IMR-90 (cell line): ENCODE data around the gene TTI1. TPM values are rescaled to one million over a fixed set of nuclear protein-coding genes. Genes with fewer than 3 reads are reported as not detected.

ENCODE experiments used
- ATAC-seq: fragments of 200-7000 bp; cut with Tn5 transposase; 2 replicates; pipeline ENCODE4 v1.9.1; 2020; ENCODE audit warnings: low read depth, mild to moderate bottlenecking, moderate library complexity
- BruUV-seq: library from RNA; stranded (reverse); fragments of 400-500 nt; replicated peaks from 2 replicates; lab custom pipeline; 2021; lab: Mats Ljungman, UMichigan
- CTCF ChIA-PET: fragments of 300-600 bp; formaldehyde crosslinking; extraction: SDS; loops from one replicate; lab custom pipeline; 2021; ENCODE audit warnings: antibody characterized with exemption; lab: Yijun Ruan, JAX
- POLR2A ChIA-PET: fragments of 300-600 bp; sonication (Branson Sonifier 250); formaldehyde crosslinking; loops from one replicate; lab custom pipeline; 2022; ENCODE audit warnings: antibody characterized with exemption; ENCODE audit not compliant: unreplicated experiment; lab: Charles Lee
- DNase-seq: peaks from one replicate; pipeline ENCODE4 v3.0.0; 2013
- H2AFZ ChIP-seq: replicated peaks from 2 replicates; pipeline ENCODE3; 2013; ENCODE audit warnings: low read length, mild to moderate bottlenecking; ENCODE audit not compliant: poor library complexity
- H2AK5ac ChIP-seq: 2 replicates; pipeline ENCODE4 v1.6.1; 2013; ENCODE audit warnings: low read depth, low read length, inconsistent platforms
- H2AK9ac ChIP-seq: replicated peaks from 2 replicates; pipeline ENCODE3; 2013; ENCODE audit warnings: mild to moderate bottlenecking, low read depth, low read length, moderate library complexity; ENCODE audit not compliant: poor library complexity
- H2BK120ac ChIP-seq: 2 replicates; pipeline ENCODE4 v1.6.1; 2013; ENCODE audit warnings: low read depth, low read length, inconsistent platforms
- H2BK15ac ChIP-seq: 3 replicates; pipeline ENCODE4 v1.6.1; 2013; ENCODE audit warnings: low read depth, low read length, inconsistent platforms
- H2BK20ac ChIP-seq: 2 replicates; pipeline ENCODE4 v1.6.1; 2013; ENCODE audit warnings: low read depth, mild to moderate bottlenecking, inconsistent platforms, low read length, moderate library complexity
- H2BK5ac ChIP-seq: 2 replicates; pipeline ENCODE4 v1.6.1; 2013; ENCODE audit warnings: mild to moderate bottlenecking, low read depth, low read length, inconsistent platforms; ENCODE audit not compliant: poor library complexity, severe bottlenecking
- H3K14ac ChIP-seq: replicated peaks from 2 replicates; pipeline ENCODE4 v1.6.1; 2013; ENCODE audit warnings: low read depth, low read length, inconsistent platforms
- H3K18ac ChIP-seq: 2 replicates; pipeline ENCODE4 v1.6.1; 2013; ENCODE audit warnings: low read depth, low read length, control low read depth
- H3K23ac ChIP-seq: 2 replicates; pipeline ENCODE4 v1.6.1; 2013; ENCODE audit warnings: low read depth, low read length, inconsistent platforms
- H3K27ac ChIP-seq: 2 replicates; pipeline ENCODE4 v1.5.1; 2013; ENCODE audit warnings: mild to moderate bottlenecking, control low read depth, low read length; ENCODE audit not compliant: insufficient read depth
- H3K27me3 ChIP-seq: 2 replicates; pipeline ENCODE4 v1.6.1; 2013; ENCODE audit warnings: low read length; ENCODE audit not compliant: control insufficient read depth, insufficient read depth
- H3K36me3 ChIP-seq: 2 replicates; pipeline ENCODE4 v1.6.1; 2013; ENCODE audit warnings: low read length, mixed read lengths; ENCODE audit not compliant: control insufficient read depth, insufficient read depth
- H3K4ac ChIP-seq: 2 replicates; pipeline ENCODE4 v1.6.1; 2013; ENCODE audit warnings: low read depth, low read length, inconsistent platforms
- H3K4me1 ChIP-seq: 2 replicates; pipeline ENCODE4 v1.6.1; 2013; ENCODE audit warnings: low read length, mixed read lengths; ENCODE audit not compliant: control insufficient read depth, insufficient read depth
- H3K4me2 ChIP-seq: 2 replicates; pipeline ENCODE4 v1.6.1; 2013; ENCODE audit warnings: low read depth, mild to moderate bottlenecking, control low read depth, low read length, moderate library complexity
- H3K4me3 ChIP-seq: 2 replicates; pipeline ENCODE4 v1.5.1; 2013; ENCODE audit warnings: low read depth, mild to moderate bottlenecking, control low read depth, low read length, moderate library complexity; ENCODE audit not compliant: insufficient read depth
- H3K56ac ChIP-seq: 2 replicates; pipeline ENCODE4 v1.6.1; 2013; ENCODE audit warnings: low read length, inconsistent platforms; ENCODE audit not compliant: insufficient read depth; ENCODE audit errors: extremely low read depth
- H3K79me1 ChIP-seq, 2 experiments: 2 replicates each; pipeline ENCODE4 v1.6.1; 2013; ENCODE audit warnings: low read length in 2 of 2, inconsistent platforms in 1 of 2, low read depth in 1 of 2
- H3K9ac ChIP-seq: 2 replicates; pipeline ENCODE4 v1.6.1; 2013; ENCODE audit warnings: low read depth, low read length, control low read depth
- H3K9me1 ChIP-seq: 2 replicates; pipeline ENCODE4 v1.6.1; 2013; ENCODE audit warnings: low read length, inconsistent platforms; ENCODE audit not compliant: insufficient read depth
- H3K9me3 ChIP-seq: 2 replicates; pipeline ENCODE4 v1.6.1; 2013; ENCODE audit warnings: low read length; ENCODE audit not compliant: control insufficient read depth, insufficient read depth
- H4K20me1 ChIP-seq: 2 replicates; pipeline ENCODE4 v1.6.1; 2013; ENCODE audit warnings: low read length, inconsistent platforms; ENCODE audit not compliant: insufficient read depth
- H4K5ac ChIP-seq: 2 replicates; pipeline ENCODE4 v1.6.1; 2013; ENCODE audit warnings: mild to moderate bottlenecking, low read depth, low read length, control low read depth
- H4K8ac ChIP-seq, 2 experiments: 2 replicates each; pipeline ENCODE4 v1.6.1; 2013; ENCODE audit warnings: low read depth in 2 of 2, low read length in 2 of 2, control low read depth in 1 of 2, inconsistent platforms in 1 of 2
- H4K91ac ChIP-seq: 2 replicates; pipeline ENCODE4 v1.6.1; 2013; ENCODE audit warnings: low read depth, low read length, inconsistent platforms; ENCODE audit not compliant: insufficient read depth
- CHD1 ChIP-seq: IDR thresholded peaks from 2 replicates; pipeline ENCODE4 v1.6.1; 2012; ENCODE audit warnings: low read depth, low read length, improper control_type of control experiment
- FOS ChIP-seq: fragments of 150-350 bp; IDR thresholded peaks from 2 replicates; pipeline ENCODE4 v1.6.1; 2016; ENCODE audit warnings: low read depth, low read length
- NFE2L2 ChIP-seq: fragments of 150-350 bp; IDR thresholded peaks from 2 replicates; pipeline ENCODE4 v1.6.1; 2016; ENCODE audit warnings: low read depth, mild to moderate bottlenecking, low read length
- RCOR1 ChIP-seq: IDR thresholded peaks from 2 replicates; pipeline ENCODE4 v1.6.1; 2012; ENCODE audit warnings: mild to moderate bottlenecking, low read length, improper control_type of control experiment; ENCODE audit not compliant: insufficient replicate concordance
- WGBS, 2 experiments: methylation state at CpG; one replicate each; pipeline versions ENCODE4 v1.1.5 to v1.1.7; 2013; ENCODE audit warnings: missing lambda C conversion rate in 2 of 2; ENCODE audit not compliant: insufficient read length in 1 of 2; ENCODE audit errors: extremely low coverage in 2 of 2; 5-methylcytosine and 5-hydroxymethylcytosine counted together
- dilution Hi-C: fragments of 300-500 bp; cut with HindIII; formaldehyde crosslinking; loops from one replicate; pipeline ENCODE4 v1.14.3; 2018; ENCODE audit warnings: low sequenced_read_pairs; ENCODE audit not compliant: unreplicated experiment
- in situ Hi-C: fragments of 300-500 bp; cut with MboI; formaldehyde crosslinking; loops from 3 replicates; pipeline ENCODE4 v1.14.3; 2019; ENCODE audit warnings: low sequenced_read_pairs, inconsistent platforms, mixed read lengths
- intact Hi-C: fragments of 100-400 bp; cut with micrococcal nuclease; formaldehyde crosslinking; loops from 2 replicates; pipeline ENCODE4 v1.10.0; 2022
- polyA plus RNA-seq, 3 experiments: library from polyadenylated mRNA; depleted of rRNA; stranded (reverse); fragments of >200 nt; gene quantifications; 2 replicates each; pipeline ENCODE4 v1.2.3, GENCODE V29; 2012; ENCODE audit warnings: low replicate concordance in 1 of 3
- total RNA-seq: library from RNA; depleted of rRNA; stranded (reverse); fragments of >200 nt; gene quantifications from 2 replicates; pipeline ENCODE4 v1.2.3, GENCODE V29; 2012
- TF ChIP-seq, protein P1 (sequence below): fragments of 150-350 bp; IDR thresholded peaks from 2 replicates; pipeline ENCODE4 v1.6.1; 2016; ENCODE audit warnings: low read depth, mild to moderate bottlenecking, low read length, moderate library complexity, borderline replicate concordance
- TF ChIP-seq, protein P2 (sequence below): conservative IDR thresholded peaks from 2 replicates; pipeline ENCODE4 v1.5.1; 2012; ENCODE audit warnings: mild to moderate bottlenecking, low read depth, low read length, improper control_type of control experiment

The TTI1 gene
- total and polyA plus RNA-seq, 2 of the 4 experiments (the other 2 are of a cell fraction): 12.5 to 17.6 TPM

DNA sequence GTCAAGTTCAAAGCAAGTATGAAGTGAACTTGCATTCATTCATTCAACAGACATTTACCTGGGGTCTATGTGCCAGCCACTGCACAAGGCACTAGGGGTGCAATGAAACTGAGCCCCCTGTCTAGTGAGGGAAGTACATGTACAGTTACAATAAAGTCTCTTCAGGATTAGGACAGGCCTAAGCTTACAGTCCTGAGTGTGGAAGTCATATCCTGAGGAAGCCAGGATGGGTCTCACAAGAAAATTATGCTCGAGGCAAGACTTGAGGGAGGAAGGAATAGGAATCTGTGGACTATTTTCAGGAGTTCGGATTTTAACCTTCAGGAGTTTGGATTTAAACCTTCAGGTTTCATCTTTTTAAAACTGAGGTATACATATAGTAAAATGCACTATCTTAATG is 19.4 kb downstream of the TTI1 start:
- Histone ChIP-seq H3K9me3 (peaks cover 5% of the 10 kb centered on the region), H2BK120ac (no peak overlapping the region), H3K56ac (no peak overlapping the region), H3K23ac (no peak overlapping the region), H3K4me1 (no peaks in the 10 kb centered on the region), H3K27ac (no peak overlapping the region), H2AFZ (no peak overlapping the region), H3K27me3 (no peaks in the 10 kb centered on the region), H2BK15ac (no peak overlapping the region), H2AK5ac (no peak overlapping the region), H3K4ac (no peak overlapping the region), H3K9me1 (peaks cover 8% of the 10 kb centered on the region), H3K4me3 (no peak overlapping the region), H4K8ac (no peak overlapping the region), H3K36me3 (peaks cover 36% of the 10 kb centered on the region), H3K14ac (no peak overlapping the region), H3K9ac (no peak overlapping the region), H4K91ac (no peak overlapping the region), H4K5ac (no peak overlapping the region), H2BK20ac (no peak overlapping the region), H4K20me1 (no peaks in the 10 kb centered on the region), H2BK5ac (no peak overlapping the region), H2AK9ac (no peak overlapping the region), H3K4me2 (no peak overlapping the region), H3K79me1 (peaks cover 54% of the 10 kb centered on the region in 2 experiments), H3K18ac (no peak overlapping the region)
- intact Hi-C loops (no loop called here), in situ Hi-C loops (no loop called here), dilution Hi-C loops (no loop called here)
- TF ChIP-seq NFE2L2 (no peak), CHD1 (no peak), RCOR1 (no peak), FOS (no peak)
- TF ChIP-seq, protein P1, sequence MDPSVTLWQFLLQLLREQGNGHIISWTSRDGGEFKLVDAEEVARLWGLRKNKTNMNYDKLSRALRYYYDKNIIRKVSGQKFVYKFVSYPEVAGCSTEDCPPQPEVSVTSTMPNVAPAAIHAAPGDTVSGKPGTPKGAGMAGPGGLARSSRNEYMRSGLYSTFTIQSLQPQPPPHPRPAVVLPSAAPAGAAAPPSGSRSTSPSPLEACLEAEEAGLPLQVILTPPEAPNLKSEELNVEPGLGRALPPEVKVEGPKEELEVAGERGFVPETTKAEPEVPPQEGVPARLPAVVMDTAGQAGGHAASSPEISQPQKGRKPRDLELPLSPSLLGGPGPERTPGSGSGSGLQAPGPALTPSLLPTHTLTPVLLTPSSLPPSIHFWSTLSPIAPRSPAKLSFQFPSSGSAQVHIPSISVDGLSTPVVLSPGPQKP: no peak
- TF ChIP-seq, protein P2, sequence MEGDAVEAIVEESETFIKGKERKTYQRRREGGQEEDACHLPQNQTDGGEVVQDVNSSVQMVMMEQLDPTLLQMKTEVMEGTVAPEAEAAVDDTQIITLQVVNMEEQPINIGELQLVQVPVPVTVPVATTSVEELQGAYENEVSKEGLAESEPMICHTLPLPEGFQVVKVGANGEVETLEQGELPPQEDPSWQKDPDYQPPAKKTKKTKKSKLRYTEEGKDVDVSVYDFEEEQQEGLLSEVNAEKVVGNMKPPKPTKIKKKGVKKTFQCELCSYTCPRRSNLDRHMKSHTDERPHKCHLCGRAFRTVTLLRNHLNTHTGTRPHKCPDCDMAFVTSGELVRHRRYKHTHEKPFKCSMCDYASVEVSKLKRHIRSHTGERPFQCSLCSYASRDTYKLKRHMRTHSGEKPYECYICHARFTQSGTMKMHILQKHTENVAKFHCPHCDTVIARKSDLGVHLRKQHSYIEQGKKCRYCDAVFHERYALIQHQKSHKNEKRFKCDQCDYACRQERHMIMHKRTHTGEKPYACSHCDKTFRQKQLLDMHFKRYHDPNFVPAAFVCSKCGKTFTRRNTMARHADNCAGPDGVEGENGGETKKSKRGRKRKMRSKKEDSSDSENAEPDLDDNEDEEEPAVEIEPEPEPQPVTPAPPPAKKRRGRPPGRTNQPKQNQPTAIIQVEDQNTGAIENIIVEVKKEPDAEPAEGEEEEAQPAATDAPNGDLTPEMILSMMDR: no peak
- ATAC-seq (no peak), DNase-seq (no peak)
- BruUV-seq: no TSS peak
- WGBS, 2 experiments: 100% methylated on average over 1 of the region's 2 CpGs; no CpG with 5 or more reads in 1 of the 2 experiments
- ChIA-PET POLR2A (no interaction called here), CTCF (no interaction called here)
